A673 (cell line): ENCODE results near the gene IL17REL. TPM values are rescaled to one million over a fixed set of nuclear protein-coding genes. Genes with fewer than 3 reads are reported as not detected.

Experiments used
- BruUV-seq: library from RNA; stranded (reverse); fragments of 400-500 nt; replicated peaks from 2 replicates; lab custom pipeline; 2021; lab: Mats Ljungman, UMichigan
- CTCF ChIA-PET: fragments of 300-600 bp; sonication (Branson Sonifier 250); formaldehyde crosslinking; loops from one replicate; lab custom pipeline; 2022; ENCODE audit warnings: antibody characterized with exemption; lab: Charles Lee
- POLR2A ChIA-PET: fragments of 300-600 bp; sonication (Branson Sonifier 250); formaldehyde crosslinking; loops from one replicate; lab custom pipeline; 2022; ENCODE audit warnings: antibody characterized with exemption; ENCODE audit not compliant: low non-redundant PET; lab: Charles Lee
- DNase-seq: peaks from one replicate; pipeline ENCODE4 v3.0.0-alpha.2; 2015; ENCODE audit warnings: low spot score
- H3K27ac ChIP-seq: fragments of 200-600 bp; sonication (generic); 2 replicates; pipeline ENCODE4 v1.5.1; 2016; ENCODE audit warnings: mixed run types, low read depth, mild to moderate bottlenecking, mixed read lengths, antibody characterized with exemption, low read length; ENCODE audit not compliant: poor library complexity, severe bottlenecking
- H3K27me3 ChIP-seq: fragments of 200-600 bp; sonication (generic); replicated peaks from 2 replicates; pipeline ENCODE4 v1.6.1; 2017; ENCODE audit warnings: mixed run types, low read depth, mild to moderate bottlenecking, mixed read lengths, antibody characterized with exemption, low read length; ENCODE audit not compliant: insufficient read depth, poor library complexity
- H3K36me3 ChIP-seq: fragments of 200-600 bp; sonication (generic); 2 replicates; pipeline ENCODE4 v1.6.1; 2016; ENCODE audit warnings: mixed run types, mild to moderate bottlenecking, mixed read lengths, antibody characterized with exemption, low read length; ENCODE audit not compliant: insufficient read depth, poor library complexity, severe bottlenecking
- H3K4me1 ChIP-seq: fragments of 200-600 bp; sonication (generic); 2 replicates; pipeline ENCODE4 v1.6.1; 2017; ENCODE audit warnings: mixed run types, mild to moderate bottlenecking, mixed read lengths, antibody characterized with exemption, low read length; ENCODE audit not compliant: insufficient read depth, poor library complexity, severe bottlenecking
- H3K4me3 ChIP-seq: fragments of 200-600 bp; sonication (generic); 2 replicates; pipeline ENCODE4 v1.5.1; 2016; ENCODE audit warnings: low read depth, mixed run types, mild to moderate bottlenecking, mixed read lengths, low read length; ENCODE audit not compliant: poor library complexity, severe bottlenecking
- H3K9me3 ChIP-seq: fragments of 200-600 bp; sonication (generic); 2 replicates; pipeline ENCODE4 v1.6.1; 2016; ENCODE audit warnings: mixed run types, low read depth, mild to moderate bottlenecking, mixed read lengths, antibody characterized with exemption, low read length; ENCODE audit not compliant: poor library complexity, severe bottlenecking
- CTCF ChIP-seq: fragments of 300-800, 200-600 bp; sonication (generic); conservative IDR thresholded peaks from 2 replicates; pipeline ENCODE4 v1.5.1; 2017; ENCODE audit warnings: low read depth, mild to moderate bottlenecking, antibody characterized with exemption, low read length, moderate library complexity, mixed read lengths
- EZH2 ChIP-seq: fragments of 200-600 bp; sonication (generic); IDR thresholded peaks from 2 replicates; pipeline ENCODE4 v1.6.1; 2017; ENCODE audit warnings: borderline replicate concordance, low read depth, mild to moderate bottlenecking, mixed read lengths, antibody characterized with exemption, low read length; ENCODE audit not compliant: poor library complexity, severe bottlenecking
- intact Hi-C: fragments of 100-400 bp; cut with micrococcal nuclease; formaldehyde crosslinking; loops from one replicate; pipeline ENCODE4 v1.10.0; 2022; ENCODE audit not compliant: unreplicated experiment
- total RNA-seq: library from RNA; stranded (reverse); gene quantifications from 2 replicates; pipeline ENCODE4 v1.2.3, GENCODE V29; 2021

The IL17REL gene
- total RNA-seq, 1 experiment from 2014 or later, result not detected

- POLR2A ChIA-PET, result no interaction called here
- TF ChIP-seq CTCF, result no peak
- no peak for TF ChIP-seq EZH2
- Histone ChIP-seq H3K27me3 (no peaks in the 10 kb centered on the region), H3K27ac (peak overlapping the region; percentile 23), H3K4me3 (no peak overlapping the region), H3K36me3 (no peaks in the 10 kb centered on the region), H3K9me3 (no peaks in the 10 kb centered on the region), H3K4me1 (peaks cover 3% of the 10 kb centered on the region)
- CTCF ChIA-PET, result no interaction called here
- intact Hi-C loops, result no loop called here
- DNase-seq, result no peak
- no TSS peak for BruUV-seq
Observed at GRCh38 chr22:49954354-49954753, 58.2 kb downstream of the IL17REL start.

- Histone ChIP-seq H3K36me3 (no peaks in the 10 kb centered on the region), H3K27ac (peak overlapping the region; percentile 23), H3K27me3 (no peaks in the 10 kb centered on the region), H3K4me1 (no peaks in the 10 kb centered on the region), H3K9me3 (no peaks in the 10 kb centered on the region), H3K4me3 (no peak overlapping the region)
- CTCF ChIA-PET, result no interaction called here
- POLR2A ChIA-PET, result no interaction called here
- BruUV-seq, result no TSS peak
- TF ChIP-seq EZH2 (no peak), CTCF (no peak)
- no peak for DNase-seq
- intact Hi-C loops, result no loop called here
Observed at GRCh38 chr22:49953680-49954344, 58.8 kb downstream of the IL17REL start.

GRCh38 chr22:49953027-49953679 is 59.4 kb downstream of the IL17REL start:
- no peaks in the 10 kb centered on the region for H3K36me3 ChIP-seq
- TF ChIP-seq EZH2 (no peak), CTCF (no peak)
- POLR2A ChIA-PET, result no interaction called here
- no TSS peak for BruUV-seq
- H3K4me1 ChIP-seq, result no peaks in the 10 kb centered on the region
- no peaks in the 10 kb centered on the region for H3K9me3 ChIP-seq
- no peak overlapping the region for H3K4me3 ChIP-seq
- no peaks in the 10 kb centered on the region for H3K27me3 ChIP-seq
- CTCF ChIA-PET, result no interaction called here
- intact Hi-C loops, result no loop called here
- DNase-seq, result no peak
- peak overlapping the region; percentile 23 for H3K27ac ChIP-seq
